SW 1271 (cell line): ENCODE measurements around the gene ADCY2.

Source experiments
- DNase-seq, 2 experiments: peaks; one replicate each; lab custom pipeline; 2025; lab: John Stamatoyannopoulos, UW

ADCY2 gene

DNA sequence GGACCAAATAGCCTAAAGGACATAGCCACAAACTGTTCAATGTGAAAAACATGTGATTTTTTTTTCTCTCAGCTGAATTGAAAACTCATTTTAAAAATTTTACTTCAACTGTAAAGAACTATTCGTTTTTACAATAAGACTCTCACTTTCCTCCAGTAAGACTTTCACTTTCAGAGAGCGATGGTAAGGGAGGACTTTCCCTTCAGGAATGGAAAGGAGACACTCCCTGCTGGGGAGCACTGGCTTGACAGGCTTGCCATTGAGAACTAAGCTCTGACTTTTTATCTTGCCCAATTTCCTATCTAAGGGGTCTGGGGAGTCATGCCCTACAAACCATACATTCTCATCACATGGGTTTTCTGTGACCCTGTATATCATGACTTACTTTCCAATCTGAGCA lies 268.3 kb downstream of the ADCY2 start:
- no peak for DNase-seq

DNA sequence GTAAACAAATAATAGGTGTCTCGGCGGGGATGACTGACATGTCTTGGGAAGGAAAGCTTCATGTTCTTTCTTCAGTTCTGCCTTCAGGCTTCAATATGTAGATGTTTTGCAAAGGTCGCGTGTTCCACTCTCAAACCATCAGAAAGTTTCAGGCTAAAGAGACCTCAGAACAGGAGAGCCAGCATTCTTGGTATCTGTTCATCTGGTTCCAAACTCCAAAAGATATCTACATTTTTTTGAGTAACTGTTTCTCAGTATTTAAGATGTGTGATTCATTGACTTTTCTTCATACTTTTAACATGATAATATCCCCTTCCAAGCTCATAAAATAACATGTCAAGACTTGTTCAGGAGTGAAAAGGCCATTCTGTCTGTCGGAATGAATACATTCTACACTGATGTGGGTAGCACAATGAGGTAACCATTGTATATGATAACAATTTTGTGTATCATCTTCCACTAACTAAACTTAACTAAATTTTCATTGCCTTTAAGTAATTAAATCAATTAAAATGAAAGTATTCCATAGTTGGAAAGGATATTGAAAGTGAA lies 271.4 kb downstream of the ADCY2 start:
- no peak for DNase-seq

DNA sequence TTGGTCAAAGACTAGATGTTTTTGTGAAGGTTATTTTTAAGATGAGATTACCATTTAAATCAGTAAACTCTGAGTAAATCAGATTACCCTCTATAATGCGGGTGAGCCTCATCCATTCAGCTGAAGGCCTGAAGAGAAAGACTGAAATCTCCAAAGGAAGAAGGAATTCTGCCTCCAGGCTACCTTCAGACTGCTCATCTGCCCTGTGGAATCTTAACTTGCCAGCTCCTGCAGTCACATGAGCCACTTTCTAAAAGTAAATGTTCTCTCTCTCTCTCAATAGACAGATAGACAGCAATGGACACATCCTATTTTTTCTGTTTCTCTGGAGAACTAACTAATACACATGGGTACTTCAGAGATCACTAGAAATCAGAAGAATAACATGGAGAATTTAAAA lies 272.2 kb downstream of the ADCY2 start:
- no peak for DNase-seq

DNA sequence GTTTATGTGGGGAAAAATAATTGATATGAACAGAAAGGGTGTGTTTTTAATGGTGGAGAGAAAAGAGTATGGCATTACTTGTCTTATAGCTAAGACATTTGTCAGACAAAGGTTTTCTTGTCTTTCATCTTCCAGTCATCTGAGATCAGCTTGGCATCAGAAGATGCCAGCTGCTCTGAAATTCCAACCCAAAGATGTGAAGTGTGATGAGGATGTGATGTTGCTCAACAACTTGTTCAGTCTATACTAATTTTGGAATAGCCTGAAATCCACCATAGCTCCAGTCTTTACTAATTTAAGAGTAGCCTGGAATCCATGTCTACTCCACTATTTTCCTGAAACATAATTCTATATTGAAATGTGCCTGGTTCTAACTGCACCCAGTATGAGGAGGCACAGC lies 272.7 kb downstream of the ADCY2 start:
- no peak for DNase-seq

DNA sequence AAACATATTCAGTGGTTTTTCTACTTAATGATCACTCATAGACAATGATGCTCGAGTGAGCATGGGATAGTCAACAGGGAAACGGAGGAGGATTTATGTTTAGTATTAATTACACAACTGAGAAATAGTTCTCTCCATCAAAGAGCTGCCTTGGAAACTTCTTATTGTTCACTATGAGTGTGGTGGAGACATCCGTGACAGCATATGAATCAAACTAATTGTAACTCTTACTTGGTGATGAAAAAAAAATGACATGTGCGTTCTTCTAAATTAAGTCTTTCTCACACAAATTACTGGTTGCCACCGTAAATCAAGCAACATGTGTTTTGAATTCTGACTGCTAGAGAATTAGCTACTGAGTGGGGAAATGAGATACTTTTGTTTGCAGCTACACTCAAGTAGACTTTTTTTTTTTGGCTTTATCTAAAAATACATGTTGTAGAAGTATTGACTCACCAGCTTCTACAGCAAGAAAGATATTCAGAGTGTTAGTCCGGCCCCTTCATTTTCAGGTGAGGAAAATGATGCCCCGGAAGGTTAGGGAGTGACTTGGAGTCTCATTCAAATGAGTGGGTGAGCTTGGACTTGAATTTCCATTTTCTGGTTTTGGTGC lies 275.5 kb downstream of the ADCY2 start:
- DNase-seq = no peak

DNA sequence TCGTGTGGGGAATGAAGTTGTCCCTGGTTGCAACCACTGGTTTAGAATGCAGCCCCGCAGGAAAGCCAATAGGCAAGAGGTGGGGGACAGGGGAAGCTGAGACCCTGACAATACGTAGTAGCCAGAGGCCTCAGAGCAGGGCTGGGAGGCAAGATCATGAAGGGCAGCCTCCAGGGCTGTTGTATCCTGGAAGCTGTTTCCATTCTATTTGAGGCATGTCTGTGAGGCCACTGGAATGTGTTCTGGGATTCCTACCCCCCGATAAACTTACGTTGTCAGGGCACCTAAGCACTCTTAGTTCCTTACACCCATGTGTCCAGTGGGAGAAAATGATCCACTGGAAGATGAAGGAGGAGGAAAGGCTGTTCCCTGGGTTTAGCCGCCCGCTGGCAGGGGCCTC lies 277.7 kb downstream of the ADCY2 start:
- DNase-seq = no peak

DNA sequence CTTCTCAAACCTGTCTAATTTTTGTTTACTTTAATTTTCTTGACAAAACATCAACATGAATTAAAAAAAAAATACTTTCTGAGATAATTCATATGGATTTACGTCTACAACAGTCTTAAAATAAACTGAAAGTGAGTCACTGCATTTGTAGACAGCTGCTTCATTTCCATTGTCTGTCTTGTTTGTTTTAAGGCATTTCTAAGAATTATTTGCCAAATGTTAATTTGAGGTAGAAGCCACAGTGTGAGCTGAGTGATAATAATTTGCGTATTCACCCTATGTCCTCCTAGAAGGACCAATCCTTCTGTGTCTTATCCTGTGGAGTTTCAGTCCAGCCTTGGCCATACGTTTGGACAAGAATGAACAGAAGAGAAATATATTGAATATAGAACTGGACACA lies 280.5 kb downstream of the ADCY2 start:
- no peak for DNase-seq

DNA sequence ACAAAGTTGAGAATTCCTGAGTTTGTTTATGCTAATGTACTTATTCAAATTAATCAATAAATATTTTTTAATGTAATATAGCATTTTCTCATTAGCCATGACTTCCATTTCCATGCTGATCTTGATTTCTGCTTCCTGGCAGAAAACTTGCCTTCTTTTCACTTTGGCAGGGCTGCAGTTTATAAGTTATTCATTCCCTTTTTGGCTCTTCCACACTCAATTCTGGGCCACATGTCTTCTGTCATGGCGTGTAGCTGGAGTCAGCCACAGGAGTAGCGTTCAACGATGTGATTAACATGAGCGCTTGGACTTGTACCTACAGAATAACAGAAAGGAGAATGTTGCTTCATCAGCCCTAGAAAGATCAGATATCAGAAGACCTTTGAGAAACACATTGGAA lies 282.1 kb downstream of the ADCY2 start:
- DNase-seq = no peak

DNA sequence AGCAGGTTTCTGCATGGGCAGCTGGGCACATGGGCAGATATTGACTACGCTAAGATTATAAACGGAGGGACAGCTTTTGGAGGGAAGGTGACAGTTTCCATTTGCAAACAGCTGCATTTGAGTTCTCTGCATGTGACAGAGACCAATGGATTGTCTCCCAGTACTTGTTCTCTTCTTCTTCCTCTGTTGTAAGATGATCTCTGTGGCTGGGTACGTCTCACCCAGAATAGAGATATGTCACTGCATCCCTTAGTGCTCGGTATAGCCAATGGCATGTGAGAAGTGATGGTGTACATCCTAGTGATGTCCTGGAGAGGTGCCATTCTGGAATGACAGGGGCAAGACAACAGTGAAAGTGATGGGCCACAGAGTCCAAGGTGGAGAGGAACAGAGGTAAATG lies 283.7 kb downstream of the ADCY2 start:
- no peak for DNase-seq

DNA sequence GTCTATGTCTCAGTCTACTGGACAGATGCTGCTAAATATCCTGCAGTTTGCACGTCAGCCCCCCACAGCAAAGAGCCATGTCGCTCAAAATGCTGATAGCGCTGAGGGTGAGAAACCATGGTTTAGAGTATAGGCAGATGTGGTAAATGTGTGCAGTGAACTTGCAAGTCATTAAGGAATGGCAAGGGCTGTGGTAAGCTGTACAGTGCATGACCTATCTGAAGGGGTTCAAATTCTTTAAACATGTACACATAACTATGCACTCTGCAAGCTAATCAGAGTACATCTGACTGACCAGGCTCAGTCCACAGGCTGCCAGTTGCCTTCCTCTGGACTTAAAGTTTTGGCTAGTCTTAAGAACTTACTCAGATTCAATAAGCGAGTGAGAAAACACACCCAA lies 284.3 kb downstream of the ADCY2 start:
- DNase-seq = no peak

DNA sequence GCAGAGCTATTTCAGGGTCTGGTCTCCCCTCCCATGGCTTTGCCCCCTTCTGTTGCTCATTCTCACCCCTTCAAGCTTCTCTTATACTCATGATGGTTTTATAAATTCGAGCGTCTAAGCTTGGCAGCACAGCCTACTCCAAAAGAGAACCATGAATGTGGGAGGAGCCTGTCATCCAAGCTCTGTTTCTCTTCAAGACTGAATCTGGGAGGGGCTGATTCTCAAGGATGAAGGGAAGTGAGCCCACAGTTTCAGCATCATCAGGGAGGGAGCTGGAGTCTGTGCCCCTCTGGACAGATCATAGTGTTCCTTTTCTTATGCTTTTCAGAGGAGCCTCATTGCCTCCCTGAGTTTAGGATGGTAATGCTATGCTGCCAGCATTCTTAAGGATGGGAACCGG lies 286.4 kb downstream of the ADCY2 start:
- no peak for DNase-seq

DNA sequence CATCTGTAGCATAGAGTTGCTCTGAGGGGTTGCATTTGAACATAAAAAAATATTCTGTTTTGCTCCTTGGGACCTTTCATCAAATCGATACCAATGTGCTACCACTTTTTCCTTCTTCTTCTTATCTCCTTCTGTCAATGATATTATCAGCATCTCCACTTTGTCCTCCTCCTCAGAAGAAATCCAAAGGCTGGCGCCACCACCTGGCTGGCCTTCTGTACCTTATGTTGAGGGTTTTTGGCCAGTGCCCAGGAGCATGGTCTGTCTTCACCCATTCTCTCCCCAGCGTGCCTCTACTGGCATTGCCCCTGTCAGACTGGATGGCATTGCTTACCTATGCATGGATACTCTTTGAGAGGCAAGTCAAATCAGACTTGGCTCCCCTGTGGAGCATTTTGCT lies 287.8 kb downstream of the ADCY2 start:
- no peak for DNase-seq

DNA sequence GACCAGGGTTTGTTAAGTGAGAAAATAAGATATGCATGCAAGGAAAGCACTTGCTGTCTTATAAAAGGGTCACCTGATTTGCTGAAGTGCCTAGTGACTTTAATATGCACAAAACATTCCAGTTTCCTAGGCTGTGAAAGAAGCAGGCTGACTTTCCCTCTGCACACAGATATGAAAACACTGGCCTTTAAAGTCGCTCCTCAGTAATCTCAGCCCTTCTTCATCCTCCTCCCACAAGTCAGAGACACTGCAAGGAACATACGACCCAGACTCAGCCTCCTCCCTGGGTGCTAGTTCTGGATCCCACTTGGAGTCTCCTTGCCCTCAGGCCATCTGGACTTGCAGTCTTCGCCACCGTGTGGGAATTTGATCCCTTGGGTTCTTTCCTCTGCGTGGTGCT lies 288.9 kb downstream of the ADCY2 start:
- DNase-seq = no peak

DNA sequence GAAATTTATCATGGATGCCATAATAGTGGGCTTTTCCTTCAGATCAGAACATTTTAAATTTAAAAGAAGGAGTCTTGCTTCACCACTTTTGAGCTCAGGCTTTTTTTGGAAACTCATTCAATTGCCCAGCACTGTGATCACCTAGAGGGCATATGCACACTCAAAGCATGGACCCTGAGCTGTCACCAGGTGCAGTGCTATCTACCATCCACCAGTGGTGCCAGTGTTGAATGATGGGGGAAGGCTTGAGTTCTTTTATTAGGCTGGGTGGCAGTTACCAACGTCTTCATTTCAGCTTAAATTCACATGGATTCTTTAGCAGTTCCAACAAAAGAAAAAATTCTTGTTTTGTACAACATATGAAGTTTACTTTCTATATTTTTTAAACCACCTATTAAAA lies 290.9 kb downstream of the ADCY2 start:
- DNase-seq = no peak

DNA sequence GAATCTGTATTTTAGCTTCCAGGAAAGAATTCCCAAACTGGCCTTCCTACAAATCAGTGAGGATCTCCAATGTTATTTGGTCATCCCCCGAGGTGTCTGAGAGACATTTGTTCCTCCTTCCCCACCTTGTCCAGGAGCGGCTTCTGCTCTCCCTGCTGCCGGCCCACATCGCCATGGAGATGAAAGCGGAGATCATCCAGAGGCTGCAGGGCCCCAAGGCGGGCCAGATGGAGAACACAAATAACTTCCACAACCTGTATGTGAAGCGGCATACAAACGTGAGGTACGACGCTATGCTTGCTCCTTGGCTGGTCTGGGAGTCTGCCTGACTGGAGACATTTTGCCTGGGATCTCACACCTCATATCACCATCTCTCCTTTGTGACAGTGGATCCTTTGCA lies 294.6 kb downstream of the ADCY2 start:
- DNase-seq = no peak

DNA sequence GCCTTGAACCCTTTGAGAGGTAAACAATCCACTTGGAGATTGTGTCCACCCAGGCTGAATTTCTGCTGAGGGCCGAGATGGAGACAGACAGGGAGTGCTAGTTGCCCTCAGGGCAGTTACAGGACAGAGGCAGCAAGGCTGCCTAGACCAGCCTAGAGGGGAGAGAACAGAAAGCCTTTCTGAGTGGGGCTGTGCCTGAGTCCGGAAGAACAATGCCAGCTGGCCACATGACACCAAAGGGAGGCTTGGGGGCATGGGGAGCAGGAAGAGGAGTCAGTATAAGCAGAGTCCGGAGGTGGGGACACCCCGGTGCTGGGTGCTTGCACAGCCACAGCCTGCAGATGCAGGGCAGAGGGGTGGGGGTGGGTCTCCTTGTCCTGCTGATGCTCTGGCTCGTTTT lies 309.3 kb downstream of the ADCY2 start:
- DNase-seq = no peak

DNA sequence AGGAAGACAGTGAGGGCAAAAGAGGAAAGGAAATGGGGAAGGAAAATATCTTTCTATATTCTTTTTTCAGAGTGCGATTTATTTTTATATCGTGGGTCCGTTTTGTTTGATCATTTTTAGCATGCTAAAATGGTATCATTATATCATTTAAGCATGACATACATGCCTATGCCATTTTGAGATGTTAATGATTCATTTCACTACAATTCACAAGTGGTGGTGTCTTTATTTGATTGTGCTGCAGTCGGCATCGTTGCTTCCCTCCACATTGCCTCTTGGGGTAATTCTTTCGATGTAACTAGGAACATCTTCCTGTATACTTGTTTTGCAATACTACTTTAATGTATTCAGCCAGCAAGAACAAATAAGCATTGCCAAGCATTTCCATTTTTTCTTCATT lies 309.8 kb downstream of the ADCY2 start:
- DNase-seq = no peak

DNA sequence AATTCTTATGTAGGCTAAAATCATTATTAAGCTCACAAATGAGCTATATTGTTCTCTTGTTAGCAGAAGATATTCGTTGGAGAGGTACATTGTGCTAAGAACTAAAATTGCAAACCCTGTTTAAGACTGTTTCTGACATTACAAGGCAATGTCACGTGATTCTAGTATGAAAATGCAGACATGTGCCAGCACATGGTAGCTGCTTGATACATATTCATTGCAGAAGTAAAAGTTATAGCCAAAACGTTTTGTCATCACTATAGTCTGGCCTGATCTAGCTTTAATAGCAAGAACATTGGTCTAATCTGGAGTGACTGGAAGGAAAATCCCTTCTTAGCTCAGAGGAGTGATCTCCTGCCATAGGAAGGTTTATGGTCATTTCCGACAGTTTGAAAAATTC lies 310.3 kb downstream of the ADCY2 start:
- no peak for DNase-seq

DNA sequence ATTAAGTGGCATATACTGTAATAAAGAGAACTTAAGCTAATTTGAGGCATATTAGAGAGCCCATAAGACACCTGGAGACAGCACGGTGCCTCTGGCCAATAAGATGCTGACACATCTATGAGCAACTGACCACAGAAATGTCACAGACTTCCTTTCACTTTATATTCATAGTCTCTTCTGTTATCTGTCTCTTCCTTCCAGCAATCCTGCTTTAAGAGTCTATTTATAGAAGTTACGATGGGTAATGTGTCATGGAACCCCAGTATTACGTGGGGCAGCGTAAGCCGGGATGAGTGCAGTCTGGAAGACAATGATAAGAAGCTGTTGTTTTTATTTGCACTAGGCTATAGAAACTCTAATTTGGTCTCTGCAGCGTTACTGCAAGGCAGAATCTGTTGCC lies 318.2 kb downstream of the ADCY2 start:
- no peak for DNase-seq

DNA sequence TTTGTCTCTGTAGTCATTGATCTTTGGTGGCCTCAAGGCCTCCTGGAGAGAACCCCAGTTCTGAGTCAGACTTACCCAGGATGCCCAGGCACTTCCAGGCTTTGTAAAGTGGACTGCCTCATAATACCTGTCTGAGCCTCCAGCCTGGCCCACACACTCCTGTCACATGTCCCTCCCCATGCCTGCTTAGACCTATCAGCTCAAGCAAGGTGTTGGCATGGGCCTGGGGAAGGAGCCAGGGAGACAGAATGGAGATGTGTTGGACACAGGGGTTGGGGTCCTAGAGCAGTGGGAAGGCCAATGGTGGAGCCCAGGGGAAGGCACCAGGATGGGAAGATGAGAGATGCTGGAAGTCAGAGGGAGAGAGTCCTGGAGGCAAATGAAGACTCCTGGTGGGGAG lies 318.8 kb downstream of the ADCY2 start:
- no peak for DNase-seq

DNA sequence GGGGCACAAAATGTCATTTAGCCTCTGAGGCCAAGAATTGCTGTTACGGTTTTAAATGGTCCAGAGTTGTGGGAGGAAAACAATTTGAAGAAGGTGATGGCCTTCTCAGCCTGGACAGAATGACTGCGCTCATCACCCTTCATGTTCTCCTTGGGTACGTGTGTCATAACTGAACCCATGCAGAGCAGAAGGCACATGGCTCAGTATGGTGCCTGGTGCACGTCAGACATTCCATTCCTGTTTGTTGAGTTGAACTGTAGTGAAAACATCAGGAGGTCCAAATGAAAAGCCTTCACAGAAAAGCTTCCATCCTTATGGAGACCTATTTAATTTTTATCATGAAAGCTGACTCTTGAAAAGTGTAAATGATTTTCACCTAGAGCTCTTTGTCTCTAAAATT lies 321.8 kb downstream of the ADCY2 start:
- no peak for DNase-seq

DNA sequence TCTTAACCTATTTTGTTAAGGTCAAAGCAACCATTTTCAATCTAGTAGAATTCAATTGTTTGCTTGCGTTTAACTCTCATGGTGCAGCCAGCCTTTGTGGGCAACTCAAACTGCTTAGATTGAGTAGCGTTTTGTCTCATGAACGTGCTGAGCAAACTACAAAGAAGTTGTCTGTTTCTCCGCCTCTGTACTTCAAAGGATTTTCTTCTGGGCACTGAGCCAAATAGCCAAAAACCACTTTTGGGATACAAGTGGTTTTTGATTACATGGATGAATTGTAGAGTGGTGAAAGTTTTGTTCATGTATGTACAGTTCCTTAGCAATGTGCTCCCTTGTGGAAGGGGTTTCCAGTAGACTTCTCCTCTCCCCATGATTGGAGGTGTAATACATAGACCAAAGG lies 332.1 kb downstream of the ADCY2 start:
- DNase-seq = no peak

DNA sequence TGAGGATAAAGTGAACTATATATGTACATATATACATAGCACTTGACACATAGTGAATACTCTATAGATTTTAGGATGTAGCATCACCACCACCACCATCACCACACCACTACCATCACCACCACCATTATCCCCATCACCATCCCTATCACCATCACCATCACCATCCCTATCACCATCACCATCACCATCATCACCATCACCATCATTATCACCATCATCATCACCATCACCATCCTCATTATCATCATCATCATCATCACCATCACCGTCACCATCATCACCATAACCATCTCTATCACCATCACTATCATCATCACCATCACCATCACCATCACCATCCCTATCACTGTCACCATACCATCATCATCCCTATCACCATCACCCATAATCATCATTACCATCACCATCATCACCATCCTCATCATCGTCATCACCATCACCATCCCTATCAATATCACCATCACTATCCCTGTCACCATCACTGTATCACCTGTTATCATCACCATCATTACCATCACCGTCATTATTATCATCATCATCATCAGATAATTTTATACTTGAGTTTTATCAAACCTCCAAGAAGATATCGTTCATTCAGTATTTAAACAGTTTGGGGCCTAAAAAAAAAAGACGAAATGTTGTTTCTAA lies 345.6 kb downstream of the ADCY2 start:
- no peak for DNase-seq

DNA sequence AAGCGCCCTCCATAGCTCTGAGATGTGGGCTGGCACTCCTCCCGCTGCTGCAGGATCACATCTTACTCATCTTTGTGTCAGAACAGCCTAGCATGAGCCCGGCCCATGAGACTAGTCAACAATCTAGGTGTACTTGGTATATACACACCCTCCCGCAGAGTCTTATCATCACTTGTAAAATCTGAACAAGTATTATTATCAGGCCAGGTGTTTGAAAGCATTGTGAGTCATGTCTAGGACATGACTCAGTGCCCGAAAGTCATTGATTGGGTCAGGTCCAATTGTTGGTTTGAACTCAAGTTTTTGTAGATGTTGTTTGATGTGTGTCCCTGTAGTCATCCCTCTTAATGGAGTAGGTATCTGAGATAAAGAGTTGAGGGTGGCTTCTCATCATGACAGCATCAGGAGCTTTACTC lies 346.3 kb downstream of the ADCY2 start:
- no peak for DNase-seq
